BE2C (cell line): Measurements from ENCODE around the gene IP6K3.
A peak's percentile ranks its signal among the peaks of the same experiment; 100 is the strongest.

Source experiments
- DNase-seq: peaks from one replicate; pipeline ENCODE4 v3.0.0-alpha.2; 2020
- H3K27me3 ChIP-seq: fragments of 250-450 bp; sonication (Bioruptor Pico); 2 replicates; pipeline ENCODE4 v1.5.1; 2020; ENCODE audit warnings: mild to moderate bottlenecking
- H3K36me3 ChIP-seq: fragments of 250-450 bp; sonication (Bioruptor Pico); 2 replicates; pipeline ENCODE4 v1.5.1; 2020; ENCODE audit warnings: mild to moderate bottlenecking
- H3K4me1 ChIP-seq: fragments of 250-450 bp; sonication (Bioruptor Pico); 2 replicates; pipeline ENCODE4 v1.5.1; 2020
- H3K4me3 ChIP-seq: 2 replicates; pipeline ENCODE4 v1.5.1; 2011; ENCODE audit warnings: low read depth, low read length
- H3K9me3 ChIP-seq: fragments of 250-450 bp; sonication (Bioruptor Pico); 2 replicates; pipeline ENCODE4 v1.5.1; 2020
- CTCF ChIP-seq: IDR thresholded peaks from 2 replicates; pipeline ENCODE4 v1.5.1; 2012; ENCODE audit warnings: mild to moderate bottlenecking, low read depth, low read length

Gene IP6K3

GRCh38 chr6:33695451-33695887, 51.2 kb downstream of the IP6K3 start:
- H3K9me3 ChIP-seq, result no peaks in the 10 kb centered on the region
- peaks cover 15% of the 10 kb centered on the region for H3K36me3 ChIP-seq
- no peak overlapping the region for H3K4me3 ChIP-seq
- H3K27me3 ChIP-seq, result no peaks in the 10 kb centered on the region
- DNase-seq, result peak; percentile 34
- peaks cover 50% of the 10 kb centered on the region for H3K4me1 ChIP-seq
- TF ChIP-seq CTCF, result no peak

GRCh38 chr6:33694977-33695376, 51.7 kb downstream of the IP6K3 start:
- no peak for DNase-seq
- TF ChIP-seq CTCF, result no peak
- Histone ChIP-seq H3K36me3 (peaks cover 15% of the 10 kb centered on the region), H3K4me1 (peaks cover 48% of the 10 kb centered on the region), H3K27me3 (no peaks in the 10 kb centered on the region), H3K9me3 (no peaks in the 10 kb centered on the region), H3K4me3 (no peak overlapping the region)

GRCh38 chr6:33694401-33694931, 52.2 kb downstream of the IP6K3 start:
- Histone ChIP-seq H3K27me3 (no peaks in the 10 kb centered on the region), H3K4me1 (peaks cover 44% of the 10 kb centered on the region), H3K4me3 (no peak overlapping the region), H3K36me3 (peaks cover 12% of the 10 kb centered on the region), H3K9me3 (no peaks in the 10 kb centered on the region)
- no peak for TF ChIP-seq CTCF
- DNase-seq, result no peak

GRCh38 chr6:33693186-33694105, 53.3 kb downstream of the IP6K3 start:
- no peak for DNase-seq
- H3K27me3 ChIP-seq, result no peaks in the 10 kb centered on the region
- H3K4me1 ChIP-seq, result peaks cover 41% of the 10 kb centered on the region
- H3K4me3 ChIP-seq, result no peak overlapping the region
- no peaks in the 10 kb centered on the region for H3K9me3 ChIP-seq
- TF ChIP-seq CTCF, result no peak
- H3K36me3 ChIP-seq, result peaks cover 12% of the 10 kb centered on the region

GRCh38 chr6:33692760-33693158, 53.9 kb downstream of the IP6K3 start:
- Histone ChIP-seq H3K36me3 (peaks cover 9% of the 10 kb centered on the region), H3K4me1 (peaks cover 41% of the 10 kb centered on the region), H3K27me3 (no peaks in the 10 kb centered on the region), H3K4me3 (no peak overlapping the region), H3K9me3 (no peaks in the 10 kb centered on the region)
- TF ChIP-seq CTCF, result no peak
- no peak for DNase-seq
